Dendritic cell treated with granulocyte-macrophage colony-stimulating factor and Interleukin-4, amounts not matched to agents 40 ng/mL and 50 ng/mL, for 4 days (primary cell): Measurements from ENCODE around the gene DNPEP.
"Not testable (repeated sequence)": the region's sequence is repeated elsewhere in the genome, so short reads cannot be mapped to it uniquely, and the experiment has no call there.

Experiments
- H3K27ac Mint-ChIP-seq: one replicate; pipeline ENCODE4 v1.8.0; 2022; ENCODE audit warnings: mild to moderate bottlenecking, mixed read lengths
- H3K27me3 Mint-ChIP-seq: one replicate; pipeline ENCODE4 v1.8.0; 2022; ENCODE audit warnings: mild to moderate bottlenecking, mixed read lengths
- H3K36me3 Mint-ChIP-seq: one replicate; pipeline ENCODE4 v1.8.0; 2022; ENCODE audit warnings: low read depth, mixed read lengths
- H3K4me1 Mint-ChIP-seq: one replicate; pipeline ENCODE4 v1.8.0; 2022; ENCODE audit warnings: low read depth, mixed read lengths
- H3K4me3 Mint-ChIP-seq: one replicate; pipeline ENCODE4 v1.8.0; 2022; ENCODE audit warnings: mild to moderate bottlenecking, moderate library complexity, mixed read lengths
- H3K9me3 Mint-ChIP-seq: one replicate; pipeline ENCODE4 v1.8.0; 2022; ENCODE audit warnings: mixed read lengths
- intact Hi-C: fragments of 100-400 bp; cut with micrococcal nuclease; formaldehyde crosslinking; loops from one replicate; pipeline ENCODE4 v1.15.0; 2022

DNPEP gene

GRCh38 chr2:219410390-219410789, 22.7 kb upstream of the DNPEP start:
- Mint-ChIP-seq H3K4me1 (peaks cover 7% of the 10 kb centered on the region), H3K27me3 (peaks cover 47% of the 10 kb centered on the region), H3K4me3 (no peak overlapping the region), H3K27ac (no peak overlapping the region), H3K36me3 (no peaks in the 10 kb centered on the region), H3K9me3 (no peaks in the 10 kb centered on the region)
- intact Hi-C loops = no loop called here

GRCh38 chr2:219409619-219410018, 21.9 kb upstream of the DNPEP start:
- intact Hi-C loops = no loop called here
- Mint-ChIP-seq H3K27ac (no peak overlapping the region), H3K36me3 (no peaks in the 10 kb centered on the region), H3K9me3 (no peaks in the 10 kb centered on the region), H3K27me3 (peaks cover 47% of the 10 kb centered on the region), H3K4me1 (peaks cover 12% of the 10 kb centered on the region), H3K4me3 (no peak overlapping the region)

- H3K27me3 Mint-ChIP-seq = peaks cover 51% of the 10 kb centered on the region
Observed at GRCh38 chr2:219408631-219409030, 20.9 kb upstream of the DNPEP start.

GRCh38 chr2:219408204-219408603, 20.5 kb upstream of the DNPEP start:
- Mint-ChIP-seq H3K27me3 (peaks cover 47% of the 10 kb centered on the region), H3K36me3 (no peaks in the 10 kb centered on the region), H3K9me3 (no peaks in the 10 kb centered on the region), H3K27ac (peak overlapping the region; percentile 24), H3K4me3 (no peak overlapping the region), H3K4me1 (peaks cover 25% of the 10 kb centered on the region)
- intact Hi-C loops = no loop called here

More at GRCh38 chr2:219408631-219409030, 20.9 kb upstream of the DNPEP start:
- H3K4me1 Mint-ChIP-seq = peaks cover 21% of the 10 kb centered on the region
- H3K4me3 Mint-ChIP-seq = no peak overlapping the region
- H3K9me3 Mint-ChIP-seq = no peaks in the 10 kb centered on the region
- intact Hi-C loops = no loop called here
- peak overlapping the region; percentile 24 for H3K27ac Mint-ChIP-seq
- no peaks in the 10 kb centered on the region for H3K36me3 Mint-ChIP-seq

GRCh38 chr2:219407343-219407742, 19.6 kb upstream of the DNPEP start:
- Mint-ChIP-seq H3K27me3 (peaks cover 42% of the 10 kb centered on the region), H3K4me1 (peaks cover 34% of the 10 kb centered on the region)
- H3K27ac Mint-ChIP-seq, H3K9me3 Mint-ChIP-seq, intact Hi-C loops, H3K36me3 Mint-ChIP-seq, H3K4me3 Mint-ChIP-seq: not testable (repeated sequence)

- intact Hi-C loops = no loop called here
- Mint-ChIP-seq H3K4me3 (no peak overlapping the region), H3K27me3 (peaks cover 38% of the 10 kb centered on the region)
Observed at GRCh38 chr2:219406861-219407230, 19.1 kb upstream of the DNPEP start.

GRCh38 chr2:219405958-219406860, 18.5 kb upstream of the DNPEP start:
- H3K4me1 Mint-ChIP-seq = peaks cover 45% of the 10 kb centered on the region
- peaks cover 34% of the 10 kb centered on the region for H3K27me3 Mint-ChIP-seq
- H3K9me3 Mint-ChIP-seq = no peaks in the 10 kb centered on the region
- no peak overlapping the region for H3K27ac Mint-ChIP-seq
- intact Hi-C loops = no loop called here
- H3K36me3 Mint-ChIP-seq = no peaks in the 10 kb centered on the region
- no peak overlapping the region for H3K4me3 Mint-ChIP-seq

More at GRCh38 chr2:219406861-219407230, 19.1 kb upstream of the DNPEP start:
- peaks cover 39% of the 10 kb centered on the region for H3K4me1 Mint-ChIP-seq
- H3K9me3 Mint-ChIP-seq = no peaks in the 10 kb centered on the region
- H3K36me3 Mint-ChIP-seq = no peaks in the 10 kb centered on the region
- no peak overlapping the region for H3K27ac Mint-ChIP-seq

GRCh38 chr2:219405451-219405850, 17.7 kb upstream of the DNPEP start:
- Mint-ChIP-seq H3K27ac (no peak overlapping the region), H3K4me3 (no peak overlapping the region), H3K36me3 (peaks cover under 1% of the 10 kb centered on the region), H3K9me3 (no peaks in the 10 kb centered on the region), H3K27me3 (peaks cover 32% of the 10 kb centered on the region), H3K4me1 (peaks cover 51% of the 10 kb centered on the region)
- intact Hi-C loops = no loop called here

GRCh38 chr2:219404954-219405353, 17.2 kb upstream of the DNPEP start:
- peaks cover 32% of the 10 kb centered on the region for H3K27me3 Mint-ChIP-seq
- H3K4me1 Mint-ChIP-seq = peaks cover 56% of the 10 kb centered on the region
- H3K27ac Mint-ChIP-seq = peak overlapping the region; percentile 66
- H3K4me3 Mint-ChIP-seq = no peak overlapping the region
- H3K9me3 Mint-ChIP-seq = no peaks in the 10 kb centered on the region
- peaks cover 5% of the 10 kb centered on the region for H3K36me3 Mint-ChIP-seq
- intact Hi-C loops = no loop called here

- peak overlapping the region; percentile 66 for H3K27ac Mint-ChIP-seq
- peaks cover 62% of the 10 kb centered on the region for H3K4me1 Mint-ChIP-seq
- H3K27me3 Mint-ChIP-seq = peaks cover 27% of the 10 kb centered on the region
- peaks cover 7% of the 10 kb centered on the region for H3K36me3 Mint-ChIP-seq
- no peaks in the 10 kb centered on the region for H3K9me3 Mint-ChIP-seq
- intact Hi-C loops = no loop called here
- no peak overlapping the region for H3K4me3 Mint-ChIP-seq
Observed at GRCh38 chr2:219404291-219404910, 16.7 kb upstream of the DNPEP start.

- Mint-ChIP-seq H3K27ac (peak overlapping the region; percentile 66), H3K4me1 (peaks cover 67% of the 10 kb centered on the region)
Observed at GRCh38 chr2:219403861-219404260, 16.1 kb upstream of the DNPEP start.

GRCh38 chr2:219402665-219403515, 15.2 kb upstream of the DNPEP start:
- Mint-ChIP-seq H3K9me3 (no peaks in the 10 kb centered on the region), H3K4me3 (no peak overlapping the region), H3K27ac (peak overlapping the region; percentile 99), H3K27me3 (peaks cover 16% of the 10 kb centered on the region), H3K4me1 (peaks cover 72% of the 10 kb centered on the region), H3K36me3 (peaks cover 7% of the 10 kb centered on the region)
- intact Hi-C loops = loop anchor here (1.0 to 2.0 kb wide), 2 partner anchors 30 to 128 kb away; no protein-coding TSS in a partner anchor

More at GRCh38 chr2:219403861-219404260, 16.1 kb upstream of the DNPEP start:
- intact Hi-C loops = loop anchor here (1.0 to 2.0 kb wide), 2 partner anchors 29 to 127 kb away; no protein-coding TSS in a partner anchor
- Mint-ChIP-seq H3K36me3 (peaks cover 7% of the 10 kb centered on the region), H3K27me3 (peaks cover 24% of the 10 kb centered on the region), H3K4me3 (no peak overlapping the region), H3K9me3 (no peaks in the 10 kb centered on the region)

GRCh38 chr2:219401606-219402005, 13.9 kb upstream of the DNPEP start:
- Mint-ChIP-seq H3K27me3 (peaks cover 13% of the 10 kb centered on the region), H3K4me1 (peaks cover 75% of the 10 kb centered on the region), H3K4me3 (peak overlapping the region; percentile 61), H3K36me3 (peaks cover 14% of the 10 kb centered on the region), H3K27ac (peak overlapping the region; percentile 99), H3K9me3 (no peaks in the 10 kb centered on the region)
- intact Hi-C loops = loop anchor here (2.0 kb wide), 1 partner anchor 129 kb away; no protein-coding TSS in a partner anchor
